Measurements from ENCODE around the gene BAIAP2.

The BAIAP2 gene

DNA sequence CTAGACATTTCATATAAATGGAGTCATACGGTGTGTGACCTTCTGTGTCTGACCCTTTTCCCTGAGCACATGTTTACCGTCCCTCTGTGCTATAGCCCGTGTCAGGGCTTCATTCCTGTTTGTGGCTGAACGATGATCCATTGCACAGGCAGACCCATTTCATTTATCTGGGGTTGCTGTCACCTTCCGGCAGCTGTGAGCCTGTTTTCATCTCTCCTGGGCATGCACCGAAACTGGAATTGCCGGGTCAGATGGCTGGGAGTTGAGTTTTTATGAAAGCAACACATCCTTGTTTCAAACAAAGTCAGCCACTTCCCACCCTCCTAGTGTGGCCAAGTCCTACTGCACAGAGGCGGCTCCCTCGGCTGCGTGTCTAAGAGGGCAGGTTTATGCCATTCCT lies 25.5 kb downstream of the BAIAP2 start:
- Histone ChIP-seq H3K4me3 (ENCODE audit: low read length) (no peak overlapping the region), H3K9ac (ENCODE audit: low read length) (no peak overlapping the region), H4K20me1 (ENCODE audit: insufficient read depth, low read length) (no peaks in the 10 kb centered on the region), H3K36me3 (replicated peaks; ENCODE audit: insufficient read depth, low read length) (no peaks in the 10 kb centered on the region), H3F3A (ENCODE audit: insufficient read depth, low read length) (no peaks in the 10 kb centered on the region), H3K27ac (ENCODE audit: low read length) (no peak overlapping the region), H3K4me2 (ENCODE audit: low read depth, low read length) (no peak overlapping the region), H3K27me3 (replicated peaks; ENCODE audit: insufficient read depth, low read length) (peaks cover 99% of the 10 kb centered on the region), H3K9me2 (replicated peaks; ENCODE audit: insufficient read depth, low read length) (no peaks in the 10 kb centered on the region), H2AFZ (ENCODE audit: low read length) (no peak overlapping the region), H3K79me2 (ENCODE audit: low read length) (no peaks in the 10 kb centered on the region), H3K4me1 (ENCODE audit: low read length) (no peaks in the 10 kb centered on the region), H3K9me3 (replicated peaks; ENCODE audit: insufficient read depth, low read length) (no peaks in the 10 kb centered on the region)
- DNase-seq = no peak
- TF ChIP-seq EZH2phosphoT487 (IDR thresholded peaks at IDR 0.05; ENCODE audit: low read length) = no peak
- TF ChIP-seq, protein P1, sequence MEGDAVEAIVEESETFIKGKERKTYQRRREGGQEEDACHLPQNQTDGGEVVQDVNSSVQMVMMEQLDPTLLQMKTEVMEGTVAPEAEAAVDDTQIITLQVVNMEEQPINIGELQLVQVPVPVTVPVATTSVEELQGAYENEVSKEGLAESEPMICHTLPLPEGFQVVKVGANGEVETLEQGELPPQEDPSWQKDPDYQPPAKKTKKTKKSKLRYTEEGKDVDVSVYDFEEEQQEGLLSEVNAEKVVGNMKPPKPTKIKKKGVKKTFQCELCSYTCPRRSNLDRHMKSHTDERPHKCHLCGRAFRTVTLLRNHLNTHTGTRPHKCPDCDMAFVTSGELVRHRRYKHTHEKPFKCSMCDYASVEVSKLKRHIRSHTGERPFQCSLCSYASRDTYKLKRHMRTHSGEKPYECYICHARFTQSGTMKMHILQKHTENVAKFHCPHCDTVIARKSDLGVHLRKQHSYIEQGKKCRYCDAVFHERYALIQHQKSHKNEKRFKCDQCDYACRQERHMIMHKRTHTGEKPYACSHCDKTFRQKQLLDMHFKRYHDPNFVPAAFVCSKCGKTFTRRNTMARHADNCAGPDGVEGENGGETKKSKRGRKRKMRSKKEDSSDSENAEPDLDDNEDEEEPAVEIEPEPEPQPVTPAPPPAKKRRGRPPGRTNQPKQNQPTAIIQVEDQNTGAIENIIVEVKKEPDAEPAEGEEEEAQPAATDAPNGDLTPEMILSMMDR (IDR thresholded peaks at IDR 0.05; ENCODE audit: low read length) = no peak
- TF ChIP-seq EZH2 (optimal IDR thresholded peaks at IDR 0.05; ENCODE audit: low read depth, low read length) = no peak

GRCh38 chr17:81061027-81061735 lies 26.2 kb downstream of the BAIAP2 start:
- no peak for TF ChIP-seq EZH2phosphoT487 (IDR thresholded peaks at IDR 0.05; ENCODE audit: low read length)
- TF ChIP-seq, protein P1 (IDR thresholded peaks at IDR 0.05; ENCODE audit: low read length) = no peak
- no peak for TF ChIP-seq EZH2 (optimal IDR thresholded peaks at IDR 0.05; ENCODE audit: low read depth, low read length)
- H2AFZ ChIP-seq (ENCODE audit: low read length) = no peak overlapping the region
- no peaks in the 10 kb centered on the region for H3K9me3 ChIP-seq (replicated peaks; ENCODE audit: insufficient read depth, low read length)
- no peaks in the 10 kb centered on the region for H3K4me1 ChIP-seq (ENCODE audit: low read length)
- no peak overlapping the region for H3K9ac ChIP-seq (ENCODE audit: low read length)
- no peaks in the 10 kb centered on the region for H3K79me2 ChIP-seq (ENCODE audit: low read length)
- no peaks in the 10 kb centered on the region for H4K20me1 ChIP-seq (ENCODE audit: insufficient read depth, low read length)
- H3K9me2 ChIP-seq (replicated peaks; ENCODE audit: insufficient read depth, low read length) = no peaks in the 10 kb centered on the region
- H3K4me2 ChIP-seq (ENCODE audit: low read depth, low read length) = no peak overlapping the region
- peaks cover 99% of the 10 kb centered on the region for H3K27me3 ChIP-seq (replicated peaks; ENCODE audit: insufficient read depth, low read length)
- H3K4me3 ChIP-seq (ENCODE audit: low read length) = no peak overlapping the region
- no peaks in the 10 kb centered on the region for H3K36me3 ChIP-seq (replicated peaks; ENCODE audit: insufficient read depth, low read length)
- H3K27ac ChIP-seq (ENCODE audit: low read length) = no peak overlapping the region
- H3F3A ChIP-seq (ENCODE audit: insufficient read depth, low read length) = no peaks in the 10 kb centered on the region
- DNase-seq = no peak

GRCh38 chr17:81062014-81062780 lies 27.2 kb downstream of the BAIAP2 start:
- no peaks in the 10 kb centered on the region for H3F3A ChIP-seq (ENCODE audit: insufficient read depth, low read length)
- H4K20me1 ChIP-seq (ENCODE audit: insufficient read depth, low read length) = no peaks in the 10 kb centered on the region
- H3K4me2 ChIP-seq (ENCODE audit: low read depth, low read length) = no peak overlapping the region
- H3K9ac ChIP-seq (ENCODE audit: low read length) = no peak overlapping the region
- H3K9me3 ChIP-seq (replicated peaks; ENCODE audit: insufficient read depth, low read length) = no peaks in the 10 kb centered on the region
- no peaks in the 10 kb centered on the region for H3K36me3 ChIP-seq (replicated peaks; ENCODE audit: insufficient read depth, low read length)
- H3K27me3 ChIP-seq (replicated peaks; ENCODE audit: insufficient read depth, low read length) = peaks cover 99% of the 10 kb centered on the region
- H3K9me2 ChIP-seq (replicated peaks; ENCODE audit: insufficient read depth, low read length) = no peaks in the 10 kb centered on the region
- DNase-seq = no peak
- no peak overlapping the region for H3K4me3 ChIP-seq (ENCODE audit: low read length)
- H3K4me1 ChIP-seq (ENCODE audit: low read length) = no peaks in the 10 kb centered on the region
- TF ChIP-seq, protein P1 (IDR thresholded peaks at IDR 0.05; ENCODE audit: low read length) = no peak
- TF ChIP-seq EZH2 (optimal IDR thresholded peaks at IDR 0.05; ENCODE audit: low read depth, low read length) = no peak
- TF ChIP-seq EZH2phosphoT487 (IDR thresholded peaks at IDR 0.05; ENCODE audit: low read length) = no peak
- no peak overlapping the region for H3K27ac ChIP-seq (ENCODE audit: low read length)
- no peak overlapping the region for H2AFZ ChIP-seq (ENCODE audit: low read length)
- H3K79me2 ChIP-seq (ENCODE audit: low read length) = no peaks in the 10 kb centered on the region
